ENCODE results near the gene SNX6. TPM values are rescaled to one million over a fixed set of nuclear protein-coding genes. Genes with fewer than 3 reads are reported as not detected.
"Not testable (repeated sequence)": the region's sequence is repeated elsewhere in the genome, so short reads cannot be mapped to it uniquely, and the experiment has no call there.

The SNX6 gene
- total and polyA plus RNA-seq, 5 donors = 22.9 to 53.4 (median 47.2) TPM

DNA sequence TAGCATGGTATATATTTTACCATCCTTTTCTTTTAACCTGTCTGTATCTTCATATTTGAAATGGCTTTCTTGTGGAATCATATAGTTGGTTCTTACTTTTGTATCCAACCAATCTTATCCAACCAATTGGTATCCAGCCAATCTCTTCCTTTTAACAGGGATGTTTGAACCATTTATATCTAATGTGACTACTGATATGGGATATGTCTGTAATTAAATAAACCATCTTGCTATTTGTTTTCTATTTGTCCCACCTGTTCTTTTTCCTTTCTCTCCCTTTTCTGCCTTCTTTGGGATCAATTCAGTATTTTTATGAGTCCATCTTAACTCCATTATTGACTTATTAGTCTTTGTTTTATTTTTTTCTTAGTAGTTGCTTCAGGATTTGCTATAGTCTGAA, 30.8 kb upstream of the SNX6 start:
- DNase-seq (no peak), ATAC-seq (no peak)
- no peak overlapping the region for H3K27ac ChIP-seq (ENCODE audit: low read length)
- no peak overlapping the region for H3K4me3 ChIP-seq (ENCODE audit: low read length)
- no peaks in the 10 kb centered on the region for H3K4me1 ChIP-seq (ENCODE audit: control insufficient read depth, insufficient read depth, low read length)
- H3K27me3 ChIP-seq (ENCODE audit: control insufficient read depth, insufficient read depth) = no peaks in the 10 kb centered on the region
- no peaks in the 10 kb centered on the region for H3K9me3 ChIP-seq (ENCODE audit: control insufficient read depth, low read length)
- intact Hi-C loops (cut with DNase I) = no loop called here

DNA sequence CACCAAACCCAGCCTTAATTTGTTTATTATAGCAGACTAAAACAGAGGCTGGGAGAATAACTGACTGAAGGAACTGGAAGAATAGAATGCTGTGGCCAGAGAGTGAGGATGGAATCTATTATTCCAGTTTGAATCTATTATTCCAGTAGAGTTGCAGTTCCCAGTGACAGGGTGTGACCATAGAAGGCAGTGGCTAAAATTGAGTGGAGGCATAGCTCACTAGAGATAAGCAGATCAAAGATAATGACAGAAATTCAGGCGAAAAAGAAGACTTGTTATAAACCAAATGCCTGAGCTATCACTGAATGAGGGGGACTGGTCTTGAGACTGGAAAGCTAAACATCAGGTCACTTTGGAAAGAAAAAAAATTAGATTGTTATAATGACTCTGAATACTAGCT, 26.0 kb upstream of the SNX6 start:
- intact Hi-C loops (cut with DNase I) = no loop called here

DNA sequence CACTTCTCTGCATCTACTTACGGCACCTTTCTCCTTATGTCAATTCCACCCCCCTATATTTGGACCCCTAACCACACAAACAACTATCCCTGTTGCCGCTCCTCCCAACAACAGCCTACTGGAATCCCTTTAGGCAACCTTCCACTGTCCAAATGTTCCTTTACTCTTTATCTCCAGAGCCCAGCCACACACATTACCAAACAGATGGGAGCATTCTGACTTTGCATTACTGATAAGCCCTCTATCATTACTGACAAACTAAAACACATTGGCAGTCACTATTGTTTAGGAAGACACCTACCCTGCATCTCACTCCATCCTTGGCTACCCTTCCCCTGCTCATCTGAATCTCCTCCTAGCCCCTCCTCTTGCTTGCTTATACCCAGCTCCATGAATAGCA, 23.1 kb upstream of the SNX6 start:
- H3K9me3 ChIP-seq (ENCODE audit: control insufficient read depth, low read length); intact Hi-C loops (cut with DNase I); H3K27ac ChIP-seq (ENCODE audit: low read length); H3K4me1 ChIP-seq (ENCODE audit: control insufficient read depth, insufficient read depth, low read length); ATAC-seq; H3K27me3 ChIP-seq (ENCODE audit: control insufficient read depth, insufficient read depth); DNase-seq; H3K4me3 ChIP-seq (ENCODE audit: low read length): not testable (repeated sequence)
- 89% methylated on average over 2 of the region's 2 CpGs for WGBS

More for the DNA sequence above, 26.0 kb upstream of the SNX6 start:
- DNase-seq = no peak
- Histone ChIP-seq H3K27me3 (ENCODE audit: control insufficient read depth, insufficient read depth) (no peaks in the 10 kb centered on the region), H3K27ac (ENCODE audit: low read length) (no peak overlapping the region), H3K9me3 (ENCODE audit: control insufficient read depth, low read length) (no peaks in the 10 kb centered on the region), H3K4me3 (ENCODE audit: low read length) (no peak overlapping the region), H3K4me1 (ENCODE audit: control insufficient read depth, insufficient read depth, low read length) (no peaks in the 10 kb centered on the region)
- 25% methylated on average over 1 of the region's 1 CpG for WGBS
- ATAC-seq = no peak

DNA sequence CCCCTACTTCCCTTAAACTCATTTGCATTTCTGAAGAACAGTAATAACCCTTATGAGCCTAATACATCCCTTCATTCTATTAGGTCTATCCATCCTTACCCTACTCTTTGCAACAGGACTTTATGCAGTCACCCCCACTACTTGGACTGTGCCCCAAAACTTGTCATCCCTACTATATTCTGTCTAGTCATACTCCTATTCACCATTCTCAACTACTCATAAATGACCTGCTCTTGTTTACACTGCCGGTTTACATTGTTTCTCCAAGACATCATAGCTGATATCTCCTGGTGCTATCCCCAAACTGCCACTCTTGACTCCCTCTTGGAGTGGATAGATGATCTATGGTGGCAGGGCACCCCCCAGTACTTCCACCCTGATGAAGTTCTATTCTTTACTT, 22.4 kb upstream of the SNX6 start:
- H3K27ac ChIP-seq (ENCODE audit: low read length); H3K4me3 ChIP-seq (ENCODE audit: low read length); ATAC-seq; H3K27me3 ChIP-seq (ENCODE audit: control insufficient read depth, insufficient read depth); H3K9me3 ChIP-seq (ENCODE audit: control insufficient read depth, low read length); H3K4me1 ChIP-seq (ENCODE audit: control insufficient read depth, insufficient read depth, low read length); DNase-seq; intact Hi-C loops (cut with DNase I): not testable (repeated sequence)
- WGBS = 89% methylated on average over 1 of the region's 1 CpG

DNA sequence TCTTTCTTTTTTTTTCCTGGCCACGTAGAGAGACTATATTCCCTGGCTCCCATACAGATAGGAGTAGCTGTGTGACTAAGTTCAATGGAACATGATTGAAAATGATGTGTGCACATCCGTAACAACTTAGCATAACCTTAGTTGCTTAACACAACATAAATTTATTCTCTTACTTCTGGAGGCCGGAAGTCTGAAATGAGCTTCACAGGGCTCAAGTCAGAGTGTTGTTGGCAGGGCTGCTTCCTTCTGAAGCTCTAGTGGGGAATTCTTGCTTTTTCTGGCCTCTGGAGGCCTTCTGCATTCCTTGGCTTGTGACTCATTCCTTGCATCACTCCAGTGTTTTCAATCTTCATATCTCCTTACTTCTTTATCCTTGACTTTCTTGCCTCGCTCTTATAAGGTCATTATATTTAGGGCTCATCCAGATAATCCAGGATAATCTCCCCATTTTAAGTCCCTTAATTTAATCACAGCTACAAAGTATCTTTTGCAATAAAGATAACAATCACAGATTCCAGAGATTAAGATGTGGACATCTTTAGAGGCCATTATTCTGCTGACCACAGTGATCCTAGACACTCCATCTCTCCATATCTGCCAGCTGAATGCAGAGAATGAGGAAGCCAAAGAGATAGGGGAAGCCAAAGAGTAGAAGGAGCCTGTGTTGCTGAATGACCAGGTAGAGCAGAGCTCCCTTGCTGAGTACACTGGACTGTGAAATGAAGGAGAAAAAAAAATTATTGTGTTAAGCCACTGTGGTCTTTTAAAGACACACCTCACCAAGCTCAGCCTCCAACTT, 21.0 kb upstream of the SNX6 start:
- ATAC-seq (peak; percentile 40 to 66), DNase-seq (peak in 1 of 3 donors; percentile 27)
- intact Hi-C loops (cut with DNase I) = no loop called here
- Histone ChIP-seq H3K27me3 (ENCODE audit: control insufficient read depth, insufficient read depth) (no peaks in the 10 kb centered on the region), H3K4me3 (ENCODE audit: low read length) (no peak overlapping the region), H3K27ac (ENCODE audit: low read length) (no peak overlapping the region), H3K9me3 (ENCODE audit: control insufficient read depth, low read length) (no peaks in the 10 kb centered on the region), H3K4me1 (ENCODE audit: control insufficient read depth, insufficient read depth, low read length) (no peaks in the 10 kb centered on the region)
- WGBS = 59% methylated on average over 4 of the region's 4 CpGs

DNA sequence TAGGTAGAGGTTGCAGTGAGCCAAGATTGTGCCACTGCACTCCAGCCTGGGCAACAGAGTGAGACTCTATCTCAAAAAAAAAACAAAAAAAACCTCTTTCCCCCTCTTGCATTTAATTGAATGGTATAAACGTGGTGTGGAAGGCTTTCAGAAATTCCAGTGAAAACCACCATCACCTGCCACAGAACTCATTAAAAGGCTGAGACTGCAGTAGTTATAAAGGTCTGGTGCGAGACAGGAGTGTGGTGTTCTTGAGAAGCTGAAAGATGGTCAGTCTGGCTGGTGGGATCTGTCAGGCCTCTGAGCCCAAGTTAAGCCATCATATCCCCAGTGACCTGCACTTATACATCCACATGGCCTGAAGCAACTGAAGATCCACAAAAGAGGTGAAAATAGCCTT, 20.1 kb upstream of the SNX6 start:
- H3K27ac ChIP-seq (ENCODE audit: low read length); H3K9me3 ChIP-seq (ENCODE audit: control insufficient read depth, low read length); intact Hi-C loops (cut with DNase I); H3K4me1 ChIP-seq (ENCODE audit: control insufficient read depth, insufficient read depth, low read length); H3K4me3 ChIP-seq (ENCODE audit: low read length); H3K27me3 ChIP-seq (ENCODE audit: control insufficient read depth, insufficient read depth); ATAC-seq; DNase-seq: not testable (repeated sequence)
- 85% methylated on average over 2 of the region's 2 CpGs for WGBS

DNA sequence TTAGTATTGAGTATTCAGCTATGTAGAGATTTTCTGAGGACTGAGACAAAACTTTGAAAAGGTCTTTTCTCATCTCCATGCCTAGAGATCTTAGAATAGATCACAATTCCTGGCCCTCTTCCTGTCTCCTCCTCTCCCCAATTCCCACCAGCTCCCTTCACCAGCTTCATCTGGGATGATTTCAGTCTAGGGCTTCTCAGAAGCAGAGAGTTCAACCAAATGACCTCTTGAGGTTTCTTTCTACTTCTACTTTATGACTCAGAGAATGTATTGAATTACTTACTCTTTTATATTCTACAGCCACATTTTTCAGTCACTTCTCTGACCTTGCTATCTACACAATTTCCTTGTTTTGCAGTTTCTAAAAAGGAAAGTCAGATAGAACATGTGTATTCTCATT, 19.4 kb upstream of the SNX6 start:
- no peak for ATAC-seq
- Histone ChIP-seq H3K27me3 (ENCODE audit: control insufficient read depth, insufficient read depth) (no peaks in the 10 kb centered on the region), H3K9me3 (ENCODE audit: control insufficient read depth, low read length) (no peaks in the 10 kb centered on the region), H3K27ac (ENCODE audit: low read length) (no peak overlapping the region), H3K4me3 (ENCODE audit: low read length) (no peak overlapping the region), H3K4me1 (ENCODE audit: control insufficient read depth, insufficient read depth, low read length) (no peaks in the 10 kb centered on the region)
- intact Hi-C loops (cut with DNase I) = no loop called here
- DNase-seq = no peak

DNA sequence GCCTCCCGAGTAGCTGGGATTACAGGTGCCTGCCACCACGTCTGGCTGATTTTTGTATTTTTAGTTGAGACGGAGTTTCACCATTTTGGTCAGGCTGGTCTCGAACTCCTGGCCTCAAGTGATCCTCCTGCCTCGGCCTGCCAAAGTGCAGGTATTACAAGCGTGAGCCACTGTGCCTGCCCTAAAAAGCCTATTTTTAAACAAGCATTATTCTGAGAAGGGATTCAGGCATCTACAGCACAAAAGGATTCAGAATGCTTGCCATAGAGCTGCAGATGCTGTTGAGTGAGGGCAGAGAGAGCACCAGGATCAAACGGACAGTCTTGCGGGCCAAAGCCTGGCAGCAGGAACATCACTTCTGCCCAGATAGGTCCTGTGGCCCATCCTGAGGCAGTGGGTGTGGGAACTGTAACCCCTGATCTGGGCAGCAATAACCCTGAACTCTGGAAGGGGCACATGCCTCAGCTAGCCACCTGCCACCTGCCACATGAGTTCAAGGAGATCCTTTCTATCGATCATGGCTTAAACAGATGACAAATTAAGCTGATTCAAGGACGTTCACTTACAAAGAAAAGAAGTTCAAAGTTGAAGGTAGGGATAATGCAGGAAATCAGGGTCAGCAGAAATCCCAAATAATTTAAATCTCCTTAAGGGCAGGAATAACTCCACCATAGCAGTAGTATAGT, 16.8 kb upstream of the SNX6 start:
- Histone ChIP-seq H3K27me3 (ENCODE audit: control insufficient read depth, insufficient read depth) (no peaks in the 10 kb centered on the region), H3K4me1 (ENCODE audit: control insufficient read depth, insufficient read depth, low read length) (no peaks in the 10 kb centered on the region), H3K4me3 (ENCODE audit: low read length) (no peak overlapping the region), H3K27ac (ENCODE audit: low read length) (no peak overlapping the region), H3K9me3 (ENCODE audit: control insufficient read depth, low read length) (no peaks in the 10 kb centered on the region)
- DNase-seq = no peak
- no peak for ATAC-seq
- intact Hi-C loops (cut with DNase I) = no loop called here
- WGBS = 84% methylated on average over 10 of the region's 10 CpGs

DNA sequence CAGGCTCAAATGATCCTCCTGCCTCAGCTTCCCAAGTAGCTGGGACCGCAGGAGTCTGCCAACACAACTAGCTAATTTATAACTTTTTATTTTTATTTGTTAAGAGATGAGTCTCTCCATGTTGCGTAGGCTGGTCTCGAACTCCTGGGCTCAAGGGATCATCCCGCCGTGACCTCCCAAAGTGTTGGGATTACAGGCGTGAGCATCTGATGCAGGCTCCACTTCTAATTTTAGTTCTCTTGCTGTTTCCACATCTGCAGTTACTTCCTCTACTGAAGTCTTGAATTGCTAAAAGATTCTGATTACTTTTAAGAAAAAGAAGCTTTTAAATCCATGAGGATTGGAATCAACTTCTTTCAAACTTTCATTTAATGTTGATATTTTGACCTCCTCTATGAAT, 13.4 kb upstream of the SNX6 start:
- Histone ChIP-seq H3K4me1 (ENCODE audit: control insufficient read depth, insufficient read depth, low read length) (no peaks in the 10 kb centered on the region), H3K9me3 (ENCODE audit: control insufficient read depth, low read length) (no peaks in the 10 kb centered on the region), H3K27ac (ENCODE audit: low read length) (no peak overlapping the region), H3K27me3 (ENCODE audit: control insufficient read depth, insufficient read depth) (no peaks in the 10 kb centered on the region), H3K4me3 (ENCODE audit: low read length) (no peak overlapping the region)
- WGBS = 73% methylated on average over 6 of the region's 6 CpGs
- intact Hi-C loops (cut with DNase I) = no loop called here
- ATAC-seq = no peak
- no peak for DNase-seq

DNA sequence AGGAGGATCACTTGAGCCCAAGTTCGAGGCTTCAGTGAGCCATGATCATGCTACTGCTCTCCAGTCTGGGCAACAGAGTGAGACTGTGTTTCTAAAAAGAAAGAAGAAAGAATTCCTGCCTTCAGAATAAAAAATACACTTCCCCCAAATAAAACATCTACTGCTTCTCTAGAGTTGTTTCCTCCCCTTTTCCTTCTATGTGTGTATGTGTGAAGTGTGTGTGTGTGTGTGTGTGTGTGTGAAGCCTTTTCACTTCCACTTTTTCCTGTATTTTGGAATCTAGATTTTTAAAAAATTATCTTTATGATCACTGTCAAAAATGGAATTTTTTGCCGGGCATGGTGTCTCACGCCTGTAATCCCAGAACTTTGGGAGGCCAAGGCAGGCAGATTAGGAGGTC, 12.6 kb upstream of the SNX6 start:
- DNase-seq (no peak), ATAC-seq (no peak)
- H3K9me3 ChIP-seq (ENCODE audit: control insufficient read depth, low read length) = no peaks in the 10 kb centered on the region
- H3K4me1 ChIP-seq (ENCODE audit: control insufficient read depth, insufficient read depth, low read length) = no peaks in the 10 kb centered on the region
- WGBS = 86% methylated on average over 3 of the region's 3 CpGs
- intact Hi-C loops (cut with DNase I) = no loop called here
- H3K27ac ChIP-seq (ENCODE audit: low read length) = no peak overlapping the region
- no peaks in the 10 kb centered on the region for H3K27me3 ChIP-seq (ENCODE audit: control insufficient read depth, insufficient read depth)
- H3K4me3 ChIP-seq (ENCODE audit: low read length) = no peak overlapping the region

DNA sequence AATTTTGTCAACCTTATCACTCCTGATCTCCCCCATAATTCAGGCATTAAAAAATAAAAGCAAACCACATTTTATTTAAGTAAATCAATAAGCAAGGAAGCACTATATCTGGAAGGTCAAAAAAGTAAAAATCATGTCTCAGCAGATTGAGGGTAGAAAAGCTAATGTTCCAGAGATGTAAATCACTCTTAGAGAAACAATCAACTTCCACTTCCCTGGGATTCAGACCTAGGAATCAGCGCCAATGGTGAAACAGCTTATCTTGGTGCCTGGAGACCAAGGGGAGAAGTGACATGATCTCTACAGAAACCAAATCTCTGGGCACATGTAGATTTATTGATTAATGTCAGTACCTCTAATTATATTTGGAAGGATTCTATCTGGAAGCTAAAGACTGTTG, 10.9 kb upstream of the SNX6 start:
- Histone ChIP-seq H3K4me1 (ENCODE audit: control insufficient read depth, insufficient read depth, low read length) (no peaks in the 10 kb centered on the region), H3K4me3 (ENCODE audit: low read length) (no peak overlapping the region), H3K9me3 (ENCODE audit: control insufficient read depth, low read length) (no peaks in the 10 kb centered on the region), H3K27me3 (ENCODE audit: control insufficient read depth, insufficient read depth) (no peaks in the 10 kb centered on the region), H3K27ac (ENCODE audit: low read length) (no peak overlapping the region)
- WGBS = 60% methylated on average over 1 of the region's 1 CpG
- DNase-seq = no peak
- intact Hi-C loops (cut with DNase I) = no loop called here
- no peak for ATAC-seq
